Measurements from ENCODE around the gene SDF2L1. TPM values are rescaled to one million over a fixed set of nuclear protein-coding genes. Genes with fewer than 3 reads are reported as not detected.

The SDF2L1 gene
- polyA plus RNA-seq, 1 experiment = 22.8 TPM

DNA sequence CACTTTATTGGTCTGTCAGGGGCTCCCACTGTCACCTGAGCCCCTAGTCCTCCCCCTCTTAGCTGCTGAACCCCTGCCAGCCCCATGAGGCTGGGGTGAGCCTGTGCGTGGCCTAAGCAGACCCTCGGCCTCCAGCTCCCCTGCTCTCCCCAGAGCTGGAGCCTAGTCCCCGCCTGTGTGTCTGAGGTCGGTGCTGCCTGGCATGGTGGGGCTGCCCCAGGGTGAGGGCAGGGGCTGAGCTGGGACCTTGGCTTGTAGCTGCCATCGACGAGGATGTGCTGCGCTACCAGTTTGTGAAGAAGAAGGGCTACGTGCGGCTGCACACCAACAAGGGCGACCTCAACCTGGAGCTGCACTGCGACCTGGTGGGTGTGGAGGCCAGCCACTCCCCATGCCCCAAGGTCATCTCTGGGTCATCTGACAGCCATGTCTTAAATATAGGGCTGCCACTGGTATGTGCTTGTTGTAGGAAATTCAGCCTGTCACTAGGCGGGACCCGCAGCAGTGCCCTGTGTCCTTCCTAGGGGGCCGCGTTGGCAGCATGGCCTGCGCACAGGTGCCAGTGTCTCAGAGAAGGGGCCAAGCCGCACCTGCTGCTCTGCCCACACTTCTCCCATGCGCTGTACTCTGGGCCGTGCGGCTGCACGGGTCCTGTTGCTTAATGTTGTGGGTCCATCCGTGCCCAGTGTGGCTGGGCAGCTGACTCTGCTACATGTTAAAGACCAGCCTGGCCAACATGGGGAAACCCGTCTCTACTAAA lies 44.7 kb downstream of the SDF2L1 start:
- TF ChIP-seq, protein P1, sequence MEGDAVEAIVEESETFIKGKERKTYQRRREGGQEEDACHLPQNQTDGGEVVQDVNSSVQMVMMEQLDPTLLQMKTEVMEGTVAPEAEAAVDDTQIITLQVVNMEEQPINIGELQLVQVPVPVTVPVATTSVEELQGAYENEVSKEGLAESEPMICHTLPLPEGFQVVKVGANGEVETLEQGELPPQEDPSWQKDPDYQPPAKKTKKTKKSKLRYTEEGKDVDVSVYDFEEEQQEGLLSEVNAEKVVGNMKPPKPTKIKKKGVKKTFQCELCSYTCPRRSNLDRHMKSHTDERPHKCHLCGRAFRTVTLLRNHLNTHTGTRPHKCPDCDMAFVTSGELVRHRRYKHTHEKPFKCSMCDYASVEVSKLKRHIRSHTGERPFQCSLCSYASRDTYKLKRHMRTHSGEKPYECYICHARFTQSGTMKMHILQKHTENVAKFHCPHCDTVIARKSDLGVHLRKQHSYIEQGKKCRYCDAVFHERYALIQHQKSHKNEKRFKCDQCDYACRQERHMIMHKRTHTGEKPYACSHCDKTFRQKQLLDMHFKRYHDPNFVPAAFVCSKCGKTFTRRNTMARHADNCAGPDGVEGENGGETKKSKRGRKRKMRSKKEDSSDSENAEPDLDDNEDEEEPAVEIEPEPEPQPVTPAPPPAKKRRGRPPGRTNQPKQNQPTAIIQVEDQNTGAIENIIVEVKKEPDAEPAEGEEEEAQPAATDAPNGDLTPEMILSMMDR (IDR thresholded peaks at IDR 0.05; ENCODE audit: insufficient read depth, low read depth, low read length) = no peak
- DNase-seq (ENCODE audit: low read depth) = no peak
- Histone ChIP-seq H3K36me3 (ENCODE audit: control insufficient read depth, insufficient read depth, low read length) (peaks cover 43% of the 10 kb centered on the region), H3K27me3 (ENCODE audit: control insufficient read depth, insufficient read depth, low read length) (no peaks in the 10 kb centered on the region), H3K4me3 (ENCODE audit: low read depth, low read length) (no peak overlapping the region)
- ChIA-PET CTCF (no interaction called here), POLR2A (no interaction called here)

DNA sequence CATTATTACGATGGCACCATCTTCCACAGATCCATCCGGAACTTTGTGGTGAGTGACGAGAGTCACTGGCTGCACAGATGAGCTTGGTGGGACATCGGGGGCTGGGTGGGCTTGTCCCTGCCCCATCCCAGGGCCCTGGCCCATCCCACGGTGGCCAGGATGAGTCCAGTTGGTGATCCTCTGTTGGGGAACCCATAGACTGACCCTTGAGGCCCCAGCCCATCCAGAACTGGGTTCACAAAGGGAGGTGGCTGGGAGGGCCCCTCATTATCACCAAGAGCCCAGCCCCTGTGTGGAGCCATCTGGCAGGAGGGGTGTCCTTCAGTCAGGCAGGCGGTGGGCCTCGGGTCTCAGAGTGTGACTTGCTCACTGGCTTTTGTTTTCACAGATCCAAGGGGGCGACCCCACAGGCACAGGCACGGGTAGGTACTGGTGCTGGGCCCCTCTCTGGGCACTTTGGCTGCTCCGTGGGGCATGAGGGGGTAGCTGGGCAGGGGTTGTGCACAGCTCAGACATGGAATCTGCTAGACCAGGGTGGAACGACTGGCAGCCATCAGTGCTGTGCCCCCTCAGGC lies 45.7 kb downstream of the SDF2L1 start:
- no peak overlapping the region for H3K4me3 ChIP-seq (ENCODE audit: low read depth, low read length)
- CTCF ChIA-PET = interaction anchor here (0.9 kb wide), 1 partner anchor 250 kb away, joined by 3 read pairs; no protein-coding TSS in a partner anchor
- H3K36me3 ChIP-seq (ENCODE audit: control insufficient read depth, insufficient read depth, low read length) = peaks cover 39% of the 10 kb centered on the region
- H3K27me3 ChIP-seq (ENCODE audit: control insufficient read depth, insufficient read depth, low read length) = no peaks in the 10 kb centered on the region
- no peak for DNase-seq (ENCODE audit: low read depth)
- TF ChIP-seq, protein P1 (IDR thresholded peaks at IDR 0.05; ENCODE audit: insufficient read depth, low read depth, low read length) = no peak
- POLR2A ChIA-PET = no interaction called here

DNA sequence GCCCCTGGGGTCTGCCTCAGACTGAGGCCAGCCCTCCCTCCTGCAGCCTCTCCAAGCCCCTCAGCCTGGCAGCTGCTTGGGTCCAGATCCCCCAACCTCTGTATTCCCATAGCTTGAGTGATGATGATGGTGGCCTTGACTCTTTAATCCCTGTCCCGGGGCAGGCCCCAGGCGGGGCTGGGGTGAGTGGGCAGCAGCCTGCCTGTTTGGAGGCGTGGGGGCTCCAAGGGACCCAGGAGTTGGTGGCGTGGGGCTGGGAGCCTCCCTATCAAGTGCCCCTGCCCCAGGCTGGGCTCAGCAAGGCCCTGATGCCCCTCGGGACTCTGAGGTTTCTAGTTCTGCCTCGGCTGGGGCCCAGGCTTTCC lies 46.2 kb downstream of the SDF2L1 start:
- DNase-seq (ENCODE audit: low read depth) = no peak
- POLR2A ChIA-PET = no interaction called here
- no peaks in the 10 kb centered on the region for H3K27me3 ChIP-seq (ENCODE audit: control insufficient read depth, insufficient read depth, low read length)
- TF ChIP-seq, protein P1 (IDR thresholded peaks at IDR 0.05; ENCODE audit: insufficient read depth, low read depth, low read length) = no peak
- peaks cover 35% of the 10 kb centered on the region for H3K36me3 ChIP-seq (ENCODE audit: control insufficient read depth, insufficient read depth, low read length)
- CTCF ChIA-PET = interaction anchor here (0.9 kb wide), 1 partner anchor 250 kb away, joined by 3 read pairs; no protein-coding TSS in a partner anchor
- H3K4me3 ChIP-seq (ENCODE audit: low read depth, low read length) = no peak overlapping the region

DNA sequence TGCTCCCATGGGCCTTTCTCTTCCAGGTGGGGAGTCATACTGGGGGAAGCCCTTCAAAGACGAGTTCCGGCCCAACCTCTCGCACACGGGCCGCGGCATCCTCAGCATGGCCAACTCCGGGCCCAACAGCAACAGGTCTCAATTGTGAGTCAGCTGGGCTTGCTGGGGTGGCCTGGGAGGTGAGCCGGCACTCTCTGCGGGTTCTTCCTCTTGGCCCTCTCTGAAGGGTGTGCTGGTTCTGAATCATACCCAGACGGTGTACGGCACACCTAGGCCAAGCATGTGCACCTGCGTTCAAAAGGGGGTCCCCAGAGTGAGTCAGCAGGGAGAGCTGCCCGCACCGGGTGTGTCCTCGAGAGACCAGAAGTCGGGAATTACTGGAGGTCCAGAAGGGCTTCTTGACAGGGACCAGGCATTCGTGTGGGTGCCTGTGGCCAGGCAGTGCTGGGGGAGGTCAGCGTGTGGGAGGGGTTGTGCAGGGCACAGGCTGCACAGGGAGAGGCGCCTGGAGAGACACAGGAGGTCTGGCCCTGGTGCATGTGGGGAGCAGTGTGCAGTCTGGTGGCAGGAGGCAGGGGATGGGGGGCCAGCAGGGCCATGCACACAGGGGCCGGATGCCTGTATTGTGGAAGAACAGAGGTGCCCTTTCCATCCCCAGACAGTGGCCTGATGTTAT lies 46.7 kb downstream of the SDF2L1 start:
- Histone ChIP-seq H3K36me3 (ENCODE audit: control insufficient read depth, insufficient read depth, low read length) (peaks cover 33% of the 10 kb centered on the region), H3K27me3 (ENCODE audit: control insufficient read depth, insufficient read depth, low read length) (no peaks in the 10 kb centered on the region), H3K4me3 (ENCODE audit: low read depth, low read length) (no peak overlapping the region)
- TF ChIP-seq, protein P1 (IDR thresholded peaks at IDR 0.05; ENCODE audit: insufficient read depth, low read depth, low read length) = no peak
- ChIA-PET CTCF (no interaction called here), POLR2A (no interaction called here)
- no peak for DNase-seq (ENCODE audit: low read depth)

DNA sequence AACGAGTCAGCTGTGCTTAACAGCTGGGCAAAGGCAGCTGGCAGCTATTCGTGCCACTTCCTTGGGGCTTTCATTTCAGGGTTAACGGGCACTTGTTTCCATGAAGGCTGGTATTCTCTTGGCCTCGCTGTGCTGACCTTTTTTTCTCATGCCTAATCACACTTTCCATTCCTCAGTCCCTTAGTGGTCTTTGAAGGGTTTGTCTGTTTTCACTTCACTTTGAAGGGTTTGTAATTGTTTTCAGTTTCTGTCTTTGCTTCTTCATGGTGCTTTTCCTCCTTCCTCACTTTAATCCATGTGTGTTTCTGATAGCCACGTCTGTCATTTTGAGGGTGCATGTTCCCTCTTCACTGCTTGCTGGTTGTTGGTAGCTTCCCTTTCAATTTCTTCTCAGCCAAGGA lies 48.3 kb downstream of the SDF2L1 start:
- ChIA-PET POLR2A (no interaction called here), CTCF (interaction anchor here (0.6 to 1.3 kb wide), 3 partner anchors 17 to 248 kb away, joined by 3 to 4 read pairs (median 3); no protein-coding TSS in a partner anchor)
- peaks cover 33% of the 10 kb centered on the region for H3K36me3 ChIP-seq (ENCODE audit: control insufficient read depth, insufficient read depth, low read length)
- H3K4me3 ChIP-seq (ENCODE audit: low read depth, low read length) = no peak overlapping the region
- TF ChIP-seq, protein P1 (IDR thresholded peaks at IDR 0.05; ENCODE audit: insufficient read depth, low read depth, low read length) = no peak
- DNase-seq (ENCODE audit: low read depth) = no peak
- H3K27me3 ChIP-seq (ENCODE audit: control insufficient read depth, insufficient read depth, low read length) = no peaks in the 10 kb centered on the region
